RWPE2 (cell line): ENCODE results near the gene SLC15A4.
"Not testable (repeated sequence)": the region's sequence is repeated elsewhere in the genome, so short reads cannot be mapped to it uniquely, and the experiment has no call there.

Source experiments
- ATAC-seq: fragments of 200-7000 bp; cut with Tn5 transposase; 3 replicates; pipeline ENCODE4 v1.9.1; 2021; ENCODE audit warnings: low read depth
- DNase-seq: peaks from one replicate; pipeline ENCODE4 v3.0.0-alpha.2; 2020; ENCODE audit warnings: low spot score
- H3K27ac ChIP-seq: fragments of 450-650 bp; 2 replicates; pipeline ENCODE4 v1.5.1; 2017; ENCODE audit warnings: mild to moderate bottlenecking; ENCODE audit not compliant: poor library complexity, severe bottlenecking
- H3K27me3 ChIP-seq: fragments of 250-450 bp; sonication (Bioruptor Pico); 2 replicates; pipeline ENCODE4 v1.5.1; 2021; ENCODE audit warnings: mild to moderate bottlenecking, moderate library complexity; ENCODE audit not compliant: insufficient read depth, poor library complexity, severe bottlenecking
- H3K36me3 ChIP-seq: fragments of 250-450 bp; sonication (Bioruptor Pico); 2 replicates; pipeline ENCODE4 v1.5.1; 2020; ENCODE audit warnings: low read depth, mild to moderate bottlenecking, moderate library complexity
- H3K4me1 ChIP-seq: fragments of 250-450 bp; sonication (Bioruptor Pico); 2 replicates; pipeline ENCODE4 v1.5.1; 2021; ENCODE audit warnings: mild to moderate bottlenecking, moderate library complexity; ENCODE audit not compliant: insufficient read depth, poor library complexity, severe bottlenecking
- H3K4me3 ChIP-seq: fragments of 250-450 bp; sonication (Bioruptor Pico); 2 replicates; pipeline ENCODE4 v1.5.1; 2021; ENCODE audit warnings: mild to moderate bottlenecking, moderate library complexity; ENCODE audit not compliant: severe bottlenecking
- H3K9me3 ChIP-seq: fragments of 250-450 bp; sonication (Bioruptor Pico); 2 replicates; pipeline ENCODE4 v1.5.1; 2021; ENCODE audit warnings: mild to moderate bottlenecking, moderate library complexity; ENCODE audit not compliant: severe bottlenecking
- CTCF ChIP-seq: fragments of 450-650 bp; IDR thresholded peaks from one replicate; pipeline ENCODE4 v1.5.1; 2017; ENCODE audit warnings: mild to moderate bottlenecking, moderate library complexity; ENCODE audit not compliant: poor library complexity, severe bottlenecking

SLC15A4 gene

GRCh38 chr12:128852885-128853599 lies 29.3 kb upstream of the SLC15A4 start, which contains the start of gene GLT1D1:
Gene GLT1D1, plus strand, starts transcription at chr12:128853478. Its CDS starts 104 bp downstream, at chr12:128853582.
- Histone ChIP-seq H3K9me3 (no peaks in the 10 kb centered on the region), H3K4me1 (no peaks in the 10 kb centered on the region), H3K4me3 (no peak within 1 kb of the TSS), H3K27ac (no peak within 1 kb of the TSS), H3K27me3 (peaks cover 9% of the 10 kb centered on the region), H3K36me3 (no peaks in the 10 kb centered on the region)
- DNase-seq (no peak), ATAC-seq (no peak)
- no peak for TF ChIP-seq CTCF

DNA sequence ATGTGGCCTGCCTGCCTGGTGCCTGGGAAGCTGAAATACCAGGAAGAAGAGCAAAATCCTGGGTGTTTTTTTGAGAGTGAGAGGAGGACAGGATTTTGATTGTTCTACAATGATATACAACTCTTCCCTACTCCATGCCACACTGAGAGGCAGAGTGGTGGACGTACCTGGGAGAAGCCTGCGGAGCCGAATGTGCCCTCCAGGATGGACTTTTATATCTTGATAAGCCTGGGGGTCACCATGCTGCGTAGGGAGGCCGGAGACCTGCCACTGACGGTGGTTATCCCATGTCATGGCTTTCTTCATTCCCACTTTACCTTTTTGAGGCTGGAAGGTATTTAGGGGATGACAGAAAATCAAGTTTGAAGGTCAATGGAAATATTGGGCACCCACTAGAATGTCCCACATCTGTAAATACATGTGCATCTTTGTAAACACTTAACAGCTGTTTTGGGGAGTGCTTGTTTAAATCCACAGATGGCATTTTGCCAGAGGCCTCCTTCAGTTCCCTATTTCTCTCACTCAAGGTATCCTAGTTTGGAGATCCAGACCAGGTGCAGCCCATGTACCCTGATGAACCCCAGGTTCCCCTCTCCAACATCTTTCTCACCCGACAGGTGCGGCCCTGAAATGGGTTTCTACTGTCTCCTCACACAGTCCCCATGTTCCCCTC lies 28.4 kb upstream of the SLC15A4 start:
- Histone ChIP-seq H3K27ac (no peak overlapping the region), H3K9me3 (no peaks in the 10 kb centered on the region), H3K4me1 (no peaks in the 10 kb centered on the region), H3K36me3 (no peaks in the 10 kb centered on the region), H3K27me3 (peaks cover 9% of the 10 kb centered on the region), H3K4me3 (no peak overlapping the region)
- ATAC-seq (no peak), DNase-seq (no peak)
- no peak for TF ChIP-seq CTCF

GRCh38 chr12:128851429-128851828 lies 27.7 kb upstream of the SLC15A4 start:
- not testable (repeated sequence) for H3K27me3 ChIP-seq, H3K36me3 ChIP-seq, H3K4me1 ChIP-seq, H3K9me3 ChIP-seq, ATAC-seq, H3K27ac ChIP-seq, H3K4me3 ChIP-seq, DNase-seq

DNA sequence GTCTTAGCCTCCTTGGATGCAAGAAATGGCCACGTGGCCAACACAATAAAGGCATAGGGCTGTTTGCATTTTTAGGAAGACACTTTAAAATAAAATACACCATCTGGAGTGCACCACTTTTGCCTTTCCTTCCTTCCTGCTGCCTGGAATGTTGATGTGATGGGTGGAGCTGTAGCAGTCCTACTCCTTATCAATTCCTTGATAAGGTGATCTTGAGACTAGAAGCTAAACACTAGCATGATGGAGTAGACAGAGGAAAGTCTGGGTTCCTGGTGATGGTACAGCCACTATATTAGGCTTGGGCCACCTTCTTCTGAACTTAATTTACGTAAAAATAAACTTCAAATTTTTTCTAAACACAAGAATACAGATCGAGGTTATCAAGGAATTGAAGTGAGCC lies 26.6 kb upstream of the SLC15A4 start:
- H3K9me3 ChIP-seq, result no peaks in the 10 kb centered on the region
- H3K27ac ChIP-seq, result no peak overlapping the region
- H3K4me1 ChIP-seq, result no peaks in the 10 kb centered on the region
- ATAC-seq (no peak), DNase-seq (no peak)
- no peak for TF ChIP-seq CTCF
- H3K27me3 ChIP-seq, result peaks cover 9% of the 10 kb centered on the region
- H3K36me3 ChIP-seq, result no peaks in the 10 kb centered on the region
- H3K4me3 ChIP-seq, result no peak overlapping the region

DNA sequence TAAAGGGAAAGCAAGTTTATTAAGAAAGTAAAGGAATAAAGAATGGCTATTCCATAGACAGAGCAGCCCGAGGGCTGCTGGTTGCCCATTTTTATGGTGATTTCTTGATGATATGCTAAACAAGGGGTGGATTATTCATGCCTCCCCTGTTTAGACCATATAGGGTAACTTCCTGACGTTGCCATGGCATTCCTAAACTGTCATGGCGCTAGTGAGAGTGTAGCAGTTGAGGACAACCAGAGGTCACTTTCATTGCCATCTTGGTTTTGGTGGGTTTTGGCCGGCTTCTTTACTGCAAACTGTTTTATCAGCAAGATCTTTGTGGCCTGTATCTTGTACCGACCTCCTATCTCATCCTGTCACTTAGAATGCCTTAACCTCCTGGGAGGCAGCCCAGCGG lies 26.0 kb upstream of the SLC15A4 start:
- not testable (repeated sequence) for H3K27ac ChIP-seq, ATAC-seq, H3K9me3 ChIP-seq, H3K4me1 ChIP-seq, H3K27me3 ChIP-seq, DNase-seq, H3K4me3 ChIP-seq, H3K36me3 ChIP-seq

GRCh38 chr12:128848371-128848770 lies 24.6 kb upstream of the SLC15A4 start:
- DNase-seq (no peak), ATAC-seq (no peak)
- no peak for TF ChIP-seq CTCF
- Histone ChIP-seq H3K27ac (no peak overlapping the region), H3K36me3 (no peaks in the 10 kb centered on the region), H3K4me1 (no peaks in the 10 kb centered on the region), H3K9me3 (no peaks in the 10 kb centered on the region), H3K27me3 (no peaks in the 10 kb centered on the region), H3K4me3 (no peak overlapping the region)

GRCh38 chr12:128846671-128847070 lies 22.9 kb upstream of the SLC15A4 start:
- H3K4me1 ChIP-seq, H3K36me3 ChIP-seq, H3K27me3 ChIP-seq, H3K9me3 ChIP-seq, H3K4me3 ChIP-seq, H3K27ac ChIP-seq, DNase-seq, ATAC-seq: not testable (repeated sequence)
